Measurements from ENCODE around the gene AKAP11. TPM values are rescaled to one million over a fixed set of nuclear protein-coding genes. Genes with fewer than 3 reads are reported as not detected.

The AKAP11 gene
- total and polyA plus RNA-seq, 2 experiments from 2014 or later, result 4.4 to 30.6 TPM

DNA sequence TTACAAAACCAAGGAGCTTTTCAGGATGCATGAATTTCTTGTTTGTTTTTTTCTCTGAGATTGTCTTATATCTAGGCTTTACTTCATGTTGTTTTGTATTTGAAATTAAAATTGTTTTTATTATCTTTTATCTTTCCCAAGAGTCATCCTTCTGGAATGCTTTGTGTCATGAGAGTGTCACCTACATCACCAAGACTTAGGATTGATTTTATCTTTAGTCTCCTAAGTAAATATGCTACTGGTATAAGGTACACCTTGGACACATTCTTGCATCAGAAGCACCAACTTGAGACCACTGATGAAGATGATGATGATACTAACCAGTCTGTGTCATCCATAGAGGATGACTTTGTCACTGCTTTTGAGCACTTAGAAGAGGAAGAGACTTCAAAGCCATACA lies 26.4 kb downstream of the AKAP11 start:
- H3K4me1 ChIP-seq (ENCODE audit: insufficient read depth), result no peaks in the 10 kb centered on the region

GRCh38 chr13:42305503-42305902 lies 33.6 kb downstream of the AKAP11 start:
- no peak for DNase-seq (ENCODE audit: low spot score)
- no peak overlapping the region for H3K4me2 ChIP-seq
- no peaks in the 10 kb centered on the region for H3K4me1 ChIP-seq (ENCODE audit: insufficient read depth)
- no peaks in the 10 kb centered on the region for H3K9me3 ChIP-seq (ENCODE audit: low read depth)
- no peak overlapping the region for H3K4me3 ChIP-seq
- H3K36me3 ChIP-seq (replicated peaks; ENCODE audit: insufficient read depth, low read depth), result no peaks in the 10 kb centered on the region
- H3K27ac ChIP-seq, result no peak overlapping the region
- H3K79me2 ChIP-seq, result no peaks in the 10 kb centered on the region
- TF ChIP-seq CTCF (IDR thresholded peaks at IDR 0.05; ENCODE audit: poor library complexity) (no peak), EZH2phosphoT487 (IDR thresholded peaks at IDR 0.05; ENCODE audit: low read depth, severe bottlenecking, unreplicated experiment) (no peak), EZH2 (IDR thresholded peaks at IDR 0.05; ENCODE audit: borderline replicate concordance) (no peak)
- H3K27me3 ChIP-seq, result no peaks in the 10 kb centered on the region
- H4K20me1 ChIP-seq (ENCODE audit: insufficient read depth, poor library complexity, severe bottlenecking), result no peaks in the 10 kb centered on the region
- H2AFZ ChIP-seq, result no peak overlapping the region
- no peaks in the 10 kb centered on the region for H3K9me2 ChIP-seq (replicated peaks; ENCODE audit: insufficient read depth)

More for the DNA sequence above, 26.4 kb downstream of the AKAP11 start:
- Histone ChIP-seq H2AFZ (no peak overlapping the region), H3K4me2 (no peak overlapping the region), H3K36me3 (replicated peaks; ENCODE audit: insufficient read depth, low read depth) (no peaks in the 10 kb centered on the region), H3K27me3 (no peaks in the 10 kb centered on the region), H3K9me3 (ENCODE audit: low read depth) (no peaks in the 10 kb centered on the region), H3K27ac (no peak overlapping the region), H4K20me1 (ENCODE audit: insufficient read depth, poor library complexity, severe bottlenecking) (no peaks in the 10 kb centered on the region), H3K9me2 (replicated peaks; ENCODE audit: insufficient read depth) (no peaks in the 10 kb centered on the region), H3K4me3 (no peak overlapping the region), H3K79me2 (no peaks in the 10 kb centered on the region)
- DNase-seq (ENCODE audit: low spot score), result no peak
- TF ChIP-seq CTCF (IDR thresholded peaks at IDR 0.05; ENCODE audit: poor library complexity) (no peak), EZH2phosphoT487 (IDR thresholded peaks at IDR 0.05; ENCODE audit: low read depth, severe bottlenecking, unreplicated experiment) (no peak), EZH2 (IDR thresholded peaks at IDR 0.05; ENCODE audit: borderline replicate concordance) (no peak)

- Histone ChIP-seq H3K9me2 (replicated peaks; ENCODE audit: insufficient read depth) (no peaks in the 10 kb centered on the region), H2AFZ (no peak overlapping the region), H4K20me1 (ENCODE audit: insufficient read depth, poor library complexity, severe bottlenecking) (no peaks in the 10 kb centered on the region), H3K27me3 (no peaks in the 10 kb centered on the region), H3K36me3 (replicated peaks; ENCODE audit: insufficient read depth, low read depth) (no peaks in the 10 kb centered on the region), H3K4me2 (no peak overlapping the region), H3K79me2 (no peaks in the 10 kb centered on the region), H3K4me3 (no peak overlapping the region), H3K27ac (no peak overlapping the region), H3K9me3 (ENCODE audit: low read depth) (no peaks in the 10 kb centered on the region), H3K4me1 (ENCODE audit: insufficient read depth) (no peaks in the 10 kb centered on the region)
- 73% methylated on average over 4 of the region's 4 CpGs for WGBS (ENCODE audit: low lambda C conversion rate, missing lambda C conversion rate)
- TF ChIP-seq EZH2 (IDR thresholded peaks at IDR 0.05; ENCODE audit: borderline replicate concordance) (no peak), CTCF (IDR thresholded peaks at IDR 0.05; ENCODE audit: poor library complexity) (no peak), EZH2phosphoT487 (IDR thresholded peaks at IDR 0.05; ENCODE audit: low read depth, severe bottlenecking, unreplicated experiment) (no peak)
- DNase-seq (ENCODE audit: low spot score), result no peak
These were observed 35.5 kb downstream of the AKAP11 start for GRCh38 chr13:42307461-42307860.

DNA sequence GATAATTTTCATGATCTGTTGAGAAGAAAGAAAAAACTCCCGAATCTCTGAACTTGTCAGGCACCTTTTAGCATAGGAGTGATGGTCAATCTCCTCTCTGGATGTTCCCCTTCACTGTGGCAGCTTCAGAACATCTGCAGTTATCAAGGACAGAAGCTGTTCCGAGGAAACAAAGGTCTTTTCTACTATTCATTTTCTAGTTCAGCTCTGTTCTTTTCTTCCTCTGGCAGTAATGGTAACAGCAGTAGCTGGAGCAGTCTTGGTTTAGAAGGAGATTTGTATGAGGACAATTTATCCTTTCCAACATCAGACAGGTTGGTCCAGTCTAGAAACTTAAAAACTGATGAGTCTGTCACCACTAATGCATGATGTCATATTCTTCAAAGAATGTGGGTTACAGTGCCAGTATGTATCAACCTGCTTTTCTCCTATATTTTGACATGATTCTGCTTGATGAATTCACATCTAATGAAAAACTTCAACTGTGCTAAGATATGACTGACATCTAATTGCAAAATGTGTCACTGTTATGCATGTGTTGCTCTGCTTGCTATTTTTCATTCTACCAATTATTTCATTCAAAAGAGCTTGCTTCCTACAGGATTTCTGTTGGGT lies 41.0 kb downstream of the AKAP11 start:
- no peaks in the 10 kb centered on the region for H3K9me2 ChIP-seq (replicated peaks; ENCODE audit: insufficient read depth)

More for the DNA sequence above, 41.0 kb downstream of the AKAP11 start:
- Histone ChIP-seq H3K4me2 (no peak overlapping the region), H3K4me3 (no peak overlapping the region), H3K4me1 (ENCODE audit: insufficient read depth) (no peaks in the 10 kb centered on the region), H3K27ac (no peak overlapping the region), H2AFZ (no peak overlapping the region), H4K20me1 (ENCODE audit: insufficient read depth, poor library complexity, severe bottlenecking) (no peaks in the 10 kb centered on the region), H3K27me3 (no peaks in the 10 kb centered on the region), H3K79me2 (no peaks in the 10 kb centered on the region), H3K9me3 (ENCODE audit: low read depth) (no peaks in the 10 kb centered on the region), H3K36me3 (replicated peaks; ENCODE audit: insufficient read depth, low read depth) (no peaks in the 10 kb centered on the region)
- whole genome bisulfite sequencing (ENCODE audit: low lambda C conversion rate, missing lambda C conversion rate), result 94% methylated on average over 2 of the region's 2 CpGs
- no peak for DNase-seq (ENCODE audit: low spot score)
- no peak for TF ChIP-seq CTCF (IDR thresholded peaks at IDR 0.05; ENCODE audit: poor library complexity)
- TF ChIP-seq EZH2 (IDR thresholded peaks at IDR 0.05; ENCODE audit: borderline replicate concordance), result no peak
- no peak for TF ChIP-seq EZH2phosphoT487 (IDR thresholded peaks at IDR 0.05; ENCODE audit: low read depth, severe bottlenecking, unreplicated experiment)
